ENCODE results near the gene SLC35F6.

DNA sequence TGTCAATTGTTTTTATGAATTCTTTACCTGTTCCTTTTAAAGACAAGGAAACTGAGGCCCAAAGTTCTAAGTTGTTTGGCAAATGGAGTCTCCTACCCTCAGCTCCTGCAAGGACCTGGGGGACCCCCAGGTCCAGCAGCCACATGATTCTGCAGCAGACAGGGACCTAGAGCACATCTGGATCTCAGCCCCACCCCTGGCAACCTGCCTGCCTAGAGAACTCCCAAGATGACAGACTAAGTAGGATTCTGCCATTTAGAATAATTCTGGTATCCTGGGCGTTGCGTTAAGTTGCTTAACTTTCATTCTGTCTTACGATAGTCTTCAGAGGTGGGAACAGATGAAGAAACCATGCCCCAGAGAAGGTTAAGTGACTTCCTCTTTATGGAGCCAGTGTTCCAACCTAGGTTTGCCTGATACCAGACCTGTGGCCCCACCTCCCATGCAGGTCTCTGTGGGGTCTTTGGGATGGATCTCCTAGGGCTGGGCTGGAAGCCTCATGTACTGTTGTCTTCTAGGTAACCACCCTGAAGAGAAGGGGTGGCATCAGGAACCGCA is 16.2 kb downstream of the SLC35F6 start:
- TF ChIP-seq, protein P1, sequence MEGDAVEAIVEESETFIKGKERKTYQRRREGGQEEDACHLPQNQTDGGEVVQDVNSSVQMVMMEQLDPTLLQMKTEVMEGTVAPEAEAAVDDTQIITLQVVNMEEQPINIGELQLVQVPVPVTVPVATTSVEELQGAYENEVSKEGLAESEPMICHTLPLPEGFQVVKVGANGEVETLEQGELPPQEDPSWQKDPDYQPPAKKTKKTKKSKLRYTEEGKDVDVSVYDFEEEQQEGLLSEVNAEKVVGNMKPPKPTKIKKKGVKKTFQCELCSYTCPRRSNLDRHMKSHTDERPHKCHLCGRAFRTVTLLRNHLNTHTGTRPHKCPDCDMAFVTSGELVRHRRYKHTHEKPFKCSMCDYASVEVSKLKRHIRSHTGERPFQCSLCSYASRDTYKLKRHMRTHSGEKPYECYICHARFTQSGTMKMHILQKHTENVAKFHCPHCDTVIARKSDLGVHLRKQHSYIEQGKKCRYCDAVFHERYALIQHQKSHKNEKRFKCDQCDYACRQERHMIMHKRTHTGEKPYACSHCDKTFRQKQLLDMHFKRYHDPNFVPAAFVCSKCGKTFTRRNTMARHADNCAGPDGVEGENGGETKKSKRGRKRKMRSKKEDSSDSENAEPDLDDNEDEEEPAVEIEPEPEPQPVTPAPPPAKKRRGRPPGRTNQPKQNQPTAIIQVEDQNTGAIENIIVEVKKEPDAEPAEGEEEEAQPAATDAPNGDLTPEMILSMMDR (IDR thresholded peaks at IDR 0.05) = no peak
- TF ChIP-seq POLR2AphosphoS5 (IDR thresholded peaks at IDR 0.05) = no peak
- no peak for TF ChIP-seq POLR2A (IDR thresholded peaks at IDR 0.05)
